H1 (cell line): ENCODE results near the gene SRSF8. TPM values are rescaled to one million over a fixed set of nuclear protein-coding genes. Genes with fewer than 3 reads are reported as not detected.

ENCODE experiments used
- CTCF ChIA-PET: fragments of 300-600 bp; sonication (Branson Sonifier 250); formaldehyde crosslinking; loops from one replicate; lab custom pipeline; 2021; ENCODE audit not compliant: partially characterized antibody; lab: Charles Lee
- POLR2A ChIA-PET: fragments of 300-600 bp; sonication (Branson Sonifier 250); formaldehyde crosslinking; loops from one replicate; lab custom pipeline; 2021; ENCODE audit warnings: inconsistent platforms; ENCODE audit not compliant: partially characterized antibody; lab: Charles Lee
- DNase-seq, 2 experiments: peaks; one replicate each; pipeline versions ENCODE4 v3.0.0 to v3.0.0-alpha.2; 2010 to 2022; ENCODE audit warnings: low spot score in 2 of 2, low read depth in 1 of 2, mixed read lengths in 1 of 2
- FAIRE-seq: peaks from 2 replicates; lab custom pipeline; 2011; peaks lifted over from hg19 to GRCh38; lab: Jason Lieb, UNC
- H2AFZ ChIP-seq: 2 replicates; pipeline ENCODE4 v1.8.1; 2012; ENCODE audit warnings: low read length, inconsistent platforms
- H2AK5ac ChIP-seq: 2 replicates; pipeline ENCODE4 v1.6.1; 2013; ENCODE audit warnings: low read depth, low read length
- H2BK120ac ChIP-seq: replicated peaks from 2 replicates; pipeline ENCODE3; 2013; ENCODE audit warnings: low read depth, low read length, inconsistent platforms
- H2BK12ac ChIP-seq: 2 replicates; pipeline ENCODE4 v1.6.1; 2013; ENCODE audit warnings: low read depth, low read length
- H2BK15ac ChIP-seq: 2 replicates; pipeline ENCODE4 v1.6.1; 2013; ENCODE audit warnings: low read length
- H2BK20ac ChIP-seq: 2 replicates; pipeline ENCODE4 v1.6.1; 2013; ENCODE audit warnings: low read length
- H2BK5ac ChIP-seq: 2 replicates; pipeline ENCODE4 v1.6.1; 2013; ENCODE audit warnings: low read depth, low read length
- H3K14ac ChIP-seq: 2 replicates; pipeline ENCODE4 v1.6.1; 2013; ENCODE audit warnings: inconsistent platforms; ENCODE audit not compliant: insufficient read length
- H3K18ac ChIP-seq: 2 replicates; pipeline ENCODE4 v1.6.1; 2013; ENCODE audit warnings: low read length; ENCODE audit errors: extremely low read depth
- H3K23ac ChIP-seq: 2 replicates; pipeline ENCODE4 v1.6.1; 2013; ENCODE audit warnings: inconsistent platforms; ENCODE audit not compliant: insufficient read length
- H3K23me2 ChIP-seq: 2 replicates; pipeline ENCODE4 v1.6.1; 2013; ENCODE audit warnings: low read depth, low read length
- H3K27ac ChIP-seq: 2 replicates; pipeline ENCODE4 v1.6.1; 2011; ENCODE audit warnings: low read depth, low read length, inconsistent platforms
- H3K27me3 ChIP-seq, 4 experiments: replicated peaks in 1 of 4; 1 replicate in 1 of 4; 2 replicates in 3 of 4; pipeline versions ENCODE4 v1.6.1 to v1.8.1; 2011 to 2013; ENCODE audit warnings: low read length in 3 of 4, mild to moderate bottlenecking in 3 of 4, inconsistent platforms in 2 of 4, mixed read lengths in 2 of 4, moderate library complexity in 1 of 4; ENCODE audit not compliant: control insufficient read depth in 3 of 4, insufficient read depth in 3 of 4; ENCODE audit errors: extremely low read depth in 1 of 4
- H3K36me3 ChIP-seq, 4 experiments: 2 replicates each; pipeline versions ENCODE4 v1.6.1 to v1.8.1; 2011 to 2013; ENCODE audit warnings: mild to moderate bottlenecking in 4 of 4, low read length in 3 of 4, moderate library complexity in 2 of 4, control low read depth in 1 of 4, inconsistent platforms in 1 of 4; ENCODE audit not compliant: insufficient read depth in 4 of 4, control insufficient read depth in 2 of 4
- H3K4ac ChIP-seq: replicated peaks from 2 replicates; pipeline ENCODE3; 2013; ENCODE audit warnings: low read length, low read depth, mixed read lengths, inconsistent platforms; ENCODE audit not compliant: insufficient read length
- H3K4me1 ChIP-seq, 4 experiments: replicated peaks in 1 of 4; 1 replicate in 1 of 4; 2 replicates in 3 of 4; pipeline versions ENCODE4 v1.6.1 to v1.8.1; 2011 to 2013; ENCODE audit warnings: low read length in 3 of 4, inconsistent platforms in 2 of 4, mixed read lengths in 1 of 4; ENCODE audit not compliant: insufficient read depth in 4 of 4, control insufficient read depth in 3 of 4
- H3K4me2 ChIP-seq, 2 experiments: 2 replicates each; pipeline versions ENCODE4 v1.6.1 to v1.8.1; 2011 to 2013; ENCODE audit warnings: low read depth in 2 of 2, low read length in 2 of 2, control low read depth in 1 of 2, inconsistent platforms in 1 of 2, mild to moderate bottlenecking in 1 of 2; ENCODE audit not compliant: insufficient read depth in 1 of 2
- H3K4me3 ChIP-seq, 4 experiments: fragments of 200-600, 300-600 bp in 1 of 4; sonication (generic), shearing (Covaris generic), sonication (Bioruptor Twin) in 1 of 4; 2 replicates each; pipeline versions ENCODE4 v1.5.1 to v1.8.1; 2011 to 2016; ENCODE audit warnings: low read length in 4 of 4, low read depth in 3 of 4, control low read depth in 2 of 4, inconsistent platforms in 2 of 4, mild to moderate bottlenecking in 2 of 4, mixed read lengths in 1 of 4, moderate library complexity in 1 of 4; ENCODE audit not compliant: insufficient read depth in 2 of 4; ENCODE audit errors: extremely low read depth in 1 of 4
- H3K56ac ChIP-seq: replicated peaks from 2 replicates; pipeline ENCODE3; 2013; ENCODE audit warnings: low read depth, mild to moderate bottlenecking, mixed read lengths, low read length, inconsistent platforms; ENCODE audit not compliant: insufficient read length
- H3K79me1 ChIP-seq: 2 replicates; pipeline ENCODE4 v1.6.1; 2013; ENCODE audit warnings: low read depth, low read length, control low read depth
- H3K79me2 ChIP-seq, 2 experiments: 2 replicates each; pipeline versions ENCODE4 v1.6.1 to v1.8.1; 2012 to 2013; ENCODE audit warnings: low read length in 2 of 2, mild to moderate bottlenecking in 2 of 2, inconsistent platforms in 1 of 2; ENCODE audit not compliant: insufficient read depth in 2 of 2, control insufficient read depth in 1 of 2
- H3K9ac ChIP-seq, 4 experiments: replicated peaks in 1 of 4; 1 replicate in 1 of 4; 2 replicates in 3 of 4; pipeline versions ENCODE4 v1.6.1 to v1.8.1; 2011 to 2013; ENCODE audit warnings: low read depth in 3 of 4, low read length in 3 of 4, control low read depth in 2 of 4, mild to moderate bottlenecking in 2 of 4, moderate library complexity in 2 of 4, inconsistent platforms in 1 of 4; ENCODE audit errors: extremely low read depth in 1 of 4
- H3K9me3 ChIP-seq, 2 experiments: 2 replicates each; pipeline versions ENCODE4 v1.6.1 to v1.8.1; 2012 to 2013; ENCODE audit warnings: mild to moderate bottlenecking in 2 of 2, moderate library complexity in 2 of 2, control low read depth in 1 of 2, inconsistent platforms in 1 of 2, low read depth in 1 of 2, low read length in 1 of 2, mixed read lengths in 1 of 2; ENCODE audit not compliant: insufficient read depth in 2 of 2
- H4K20me1 ChIP-seq, 2 experiments: replicated peaks in 1 of 2; 2 replicates each; pipeline versions ENCODE3 to v1.8.1; 2011 to 2013; ENCODE audit warnings: inconsistent platforms in 2 of 2, low read length in 2 of 2, mild to moderate bottlenecking in 1 of 2; ENCODE audit not compliant: insufficient read depth in 2 of 2, control insufficient read depth in 1 of 2
- H4K5ac ChIP-seq: 2 replicates; pipeline ENCODE4 v1.6.1; 2013; ENCODE audit warnings: low read length, low read depth, mixed read lengths, inconsistent platforms; ENCODE audit not compliant: insufficient read length
- H4K8ac ChIP-seq: 2 replicates; pipeline ENCODE4 v1.8.0; 2013; ENCODE audit warnings: mild to moderate bottlenecking, moderate library complexity, low read length, inconsistent platforms; ENCODE audit not compliant: insufficient read depth; ENCODE audit errors: extremely low read depth
- H4K91ac ChIP-seq: replicated peaks from 2 replicates; pipeline ENCODE3; 2013; ENCODE audit warnings: low read length, mixed read lengths, inconsistent platforms; ENCODE audit not compliant: insufficient read length
- CTCF ChIP-seq, 3 experiments: IDR thresholded peaks; 1 replicate in 2 of 3; 2 replicates in 1 of 3; pipeline versions ENCODE4 v1.5.1 to v1.6.1; 2011; ENCODE audit warnings: low read length in 3 of 3, mild to moderate bottlenecking in 3 of 3, inconsistent platforms in 2 of 3, low read depth in 1 of 3, moderate library complexity in 1 of 3; ENCODE audit not compliant: insufficient read depth in 1 of 3; ENCODE audit errors: control extremely low read depth in 1 of 3
- FOSL1 ChIP-seq: IDR thresholded peaks from 2 replicates; pipeline ENCODE4 v1.6.1; 2011; ENCODE audit warnings: mild to moderate bottlenecking, low read depth, low read length, moderate library complexity; ENCODE audit not compliant: insufficient read depth
- RXRA ChIP-seq: IDR thresholded peaks from 2 replicates; pipeline ENCODE4 v1.6.1; 2011; ENCODE audit warnings: low read depth, mild to moderate bottlenecking, low read length, moderate library complexity; ENCODE audit not compliant: insufficient read depth
- SUZ12 ChIP-seq: fragments of 200-600 bp; sonication (generic); IDR thresholded peaks from 2 replicates; pipeline ENCODE4 v1.6.1; 2012; ENCODE audit warnings: mild to moderate bottlenecking, inconsistent platforms, low read length, moderate library complexity, mixed read lengths
- WGBS, 2 experiments: shearing (Covaris generic) in 1 of 2; methylation state at CpG; one replicate each; pipeline versions ENCODE4 v1.1.6 to v1.1.7; 2013 to 2015; ENCODE audit warnings: low lambda C conversion rate in 2 of 2, mixed read lengths in 2 of 2, inconsistent platforms in 1 of 2, low coverage in 1 of 2, missing lambda C conversion rate in 1 of 2; ENCODE audit not compliant: insufficient replicate concordance in 2 of 2, insufficient coverage in 1 of 2, insufficient read length in 1 of 2; ENCODE audit errors: extremely low coverage in 1 of 2, missing lambda C conversion rate in 1 of 2; 5-methylcytosine and 5-hydroxymethylcytosine counted together
- polyA plus RNA-seq, 7 experiments: library from polyadenylated mRNA; depleted of rRNA in 3 of 7; stranded (reverse) in 5 of 7; unstranded in 2 of 7; fragments of >200 nt in 5 of 7; fragments of 200-250 nt in 2 of 7; gene quantifications; 1 replicate in 5 of 7; 2 replicates in 1 of 7; 4 replicates in 1 of 7; pipeline versions ENCODE4 v1.2.1 to v1.2.3, GENCODE V29; 2011 to 2013; ENCODE audit warnings: missing spikeins in 2 of 7, mixed read lengths in 2 of 7
- total RNA-seq: library from RNA; stranded (reverse); fragmentation: NEBNext Ultra II Directional; extraction: Animal tissue kit (Norgen Biotek cat#: 25700); gene quantifications from 2 replicates; pipeline ENCODE4 v1.2.1, GENCODE V29; 2021

SRSF8 gene
- total and polyA plus RNA-seq, 2 of the 8 experiments (the other 6 are each of a cell fraction or from before 2014, with no cell fraction given): 13.2 to 18.5 TPM

GRCh38 chr11:95058621-95059020 lies 8.1 kb upstream of the SRSF8 start:
- H2AK5ac ChIP-seq: no peak overlapping the region
- FAIRE-seq: no peak
- H3K56ac ChIP-seq: no peak overlapping the region
- H3K4me1 ChIP-seq: no peaks in the 10 kb centered on the region
- no peak overlapping the region for H2BK12ac ChIP-seq
- no peak overlapping the region for H3K23ac ChIP-seq
- H3K79me2 ChIP-seq: no peaks in the 10 kb centered on the region
- ChIA-PET CTCF (interaction anchor here (4.1 kb wide), 1 partner anchor 10 kb away, joined by 25 read pairs; the partner anchor contains the start of gene SRSF8), POLR2A (interaction anchor here (6.1 kb wide), 1 partner anchor 9 kb away, joined by 28 read pairs; the partner anchor contains the start of gene SRSF8)
- no peak overlapping the region for H3K4me3 ChIP-seq
- no peak overlapping the region for H3K4me2 ChIP-seq
- H4K8ac ChIP-seq: no peak overlapping the region
- no peak overlapping the region for H2BK15ac ChIP-seq
- H4K5ac ChIP-seq: no peak overlapping the region
- no peak overlapping the region for H3K4ac ChIP-seq
- H2BK20ac ChIP-seq: no peak overlapping the region
- H2BK120ac ChIP-seq: no peak overlapping the region
- H3K23me2 ChIP-seq: no peaks in the 10 kb centered on the region
- H3K14ac ChIP-seq: no peak overlapping the region
- no peaks in the 10 kb centered on the region for H4K20me1 ChIP-seq
- no peak overlapping the region for H3K18ac ChIP-seq
- no peaks in the 10 kb centered on the region; a peak in 3 of 7 replicates for H3K27me3 ChIP-seq
- no peaks in the 10 kb centered on the region for H3K79me1 ChIP-seq
- H3K9ac ChIP-seq: no peak overlapping the region
- no peaks in the 10 kb centered on the region for H3K36me3 ChIP-seq
- WGBS, 2 experiments: 94% methylated on average over 1 of the region's 1 CpG; no CpG with 5 or more reads in 1 of the 2 experiments
- H2BK5ac ChIP-seq: no peak overlapping the region
- no peak overlapping the region for H3K27ac ChIP-seq
- H4K91ac ChIP-seq: no peak overlapping the region
- H2AFZ ChIP-seq: no peak overlapping the region
- DNase-seq: no peak
- no peaks in the 10 kb centered on the region for H3K9me3 ChIP-seq
- TF ChIP-seq CTCF (IDR thresholded peaks at IDR 0.05; ENCODE audit: control extremely low read depth in 1 of 3, insufficient read depth in 1 of 3, low read depth in 1 of 3, low read length in 3 of 3) (no peak), RXRA (no peak), FOSL1 (no peak), SUZ12 (no peak)
